Right renal cortex interstitium (tissue), 3 donors: Measurements from ENCODE around the gene GTSF1L. TPM values are rescaled to one million over a fixed set of nuclear protein-coding genes. Genes with fewer than 3 reads are reported as not detected.

Source experiments
- DNase-seq, 3 donors: peaks; one replicate each; pipeline ENCODE4 v3.0.0-alpha.2; 2013; ENCODE audit warnings: low read depth in 3 of 3, low spot score in 2 of 3
- polyA plus RNA-seq, 3 donors: library from polyadenylated mRNA; unstranded; fragments of 120-200 nt; gene quantifications; one replicate each; pipeline ENCODE4 v1.2.1, GENCODE V29; 2013; ENCODE audit not compliant: insufficient read length in 3 of 3

Gene GTSF1L
- polyA plus RNA-seq, 3 donors: not detected

GRCh38 chr20:43717616-43717995 is 9.2 kb downstream of the GTSF1L start:
- no peak for DNase-seq

DNA sequence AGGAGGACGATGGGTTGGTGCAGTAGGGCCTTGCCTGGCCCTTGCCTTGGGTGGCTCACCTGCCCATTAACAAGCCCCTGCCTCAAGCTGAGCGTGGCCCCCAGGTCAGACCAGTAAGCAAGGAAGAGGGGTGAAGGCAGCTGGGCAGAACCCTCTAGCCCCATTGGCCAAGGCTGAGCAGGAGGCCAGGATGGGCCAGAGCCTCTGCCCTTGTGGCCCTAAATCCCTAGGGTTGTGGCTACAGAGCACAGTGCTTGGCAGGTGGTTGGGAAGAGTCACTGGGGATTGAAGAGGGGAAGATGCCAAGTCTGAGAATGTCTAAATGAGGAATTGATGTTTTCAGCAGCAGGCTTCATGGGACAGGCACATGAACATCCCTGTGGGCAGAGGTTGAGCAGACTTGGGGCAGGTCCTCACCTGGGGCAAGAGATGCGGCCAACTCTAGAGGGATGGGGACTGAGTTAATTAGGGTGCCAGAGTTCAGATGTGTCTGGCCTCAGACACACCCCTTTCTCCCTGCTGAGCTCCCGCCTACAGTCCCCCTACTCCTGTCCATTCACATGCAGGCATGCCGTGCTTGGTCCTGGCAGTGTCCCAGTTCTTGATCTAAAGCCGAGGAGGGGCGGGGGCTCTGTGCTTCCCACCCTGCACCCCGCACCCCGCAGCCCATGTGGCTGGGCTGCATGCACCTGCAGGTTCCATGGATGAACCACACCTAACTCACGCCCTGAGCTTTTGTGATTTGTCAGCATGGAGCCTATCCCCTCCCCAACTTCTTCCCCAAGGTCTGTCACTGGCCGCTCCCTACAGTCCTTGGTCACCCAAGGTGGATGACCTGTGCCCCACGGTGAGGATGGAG is 9.8 kb downstream of the GTSF1L start:
- no peak for DNase-seq

DNA sequence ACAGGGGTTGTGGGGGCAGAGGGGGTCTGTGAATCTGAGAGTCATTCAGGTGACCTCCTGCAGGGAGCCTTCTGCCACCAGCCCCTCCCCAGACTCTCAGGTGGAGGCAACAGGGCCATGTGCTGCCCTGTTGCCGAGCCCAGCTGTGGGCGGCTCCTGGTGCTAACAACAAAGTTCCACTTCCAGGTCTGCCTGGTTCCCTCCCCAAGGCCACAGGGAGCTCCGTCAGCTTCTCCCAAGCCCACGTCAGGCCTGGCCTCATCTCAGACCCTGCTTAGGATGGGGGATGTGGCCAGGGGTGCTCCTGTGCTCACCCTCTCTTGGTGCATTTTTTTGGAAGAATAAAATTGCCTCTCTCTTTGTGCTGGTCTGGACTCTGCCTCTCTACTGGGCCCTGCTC is 10.7 kb downstream of the GTSF1L start:
- DNase-seq: no peak

GRCh38 chr20:43715511-43715910 is 11.3 kb downstream of the GTSF1L start:
- DNase-seq: no peak

- no peak for DNase-seq
These were observed 11.8 kb downstream of the GTSF1L start for GRCh38 chr20:43715044-43715443.

GRCh38 chr20:43711098-43711654 is 15.6 kb downstream of the GTSF1L start:
- no peak for DNase-seq

GRCh38 chr20:43710370-43711044 is 16.3 kb downstream of the GTSF1L start:
- no peak for DNase-seq

GRCh38 chr20:43702502-43702901 is 24.3 kb downstream of the GTSF1L start:
- DNase-seq: no peak

DNA sequence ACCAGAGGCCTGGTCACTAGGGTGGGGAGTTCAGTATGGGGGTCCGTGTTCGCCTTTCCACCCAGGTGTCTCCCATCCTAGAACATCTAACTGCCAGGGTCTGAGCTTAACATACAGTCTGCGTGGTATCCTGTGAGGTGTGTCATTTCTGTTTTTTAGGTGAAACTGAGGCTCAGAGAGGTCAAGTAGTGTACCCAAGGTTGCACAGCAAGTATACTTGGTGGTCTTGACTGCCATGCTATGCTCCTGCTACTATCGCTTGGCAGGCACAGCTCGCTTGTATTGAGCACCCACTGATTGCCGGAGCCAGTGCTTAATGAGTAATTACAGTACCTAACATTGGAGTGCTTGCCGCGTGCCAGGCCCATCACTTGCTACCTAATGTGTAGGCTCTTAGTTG is 26.2 kb downstream of the GTSF1L start:
- DNase-seq: no peak

GRCh38 chr20:43699941-43700565 is 26.7 kb downstream of the GTSF1L start:
- DNase-seq: no peak

GRCh38 chr20:43695571-43695970 is 31.2 kb downstream of the GTSF1L start:
- DNase-seq: no peak

- no peak for DNase-seq
These were observed 32.0 kb downstream of the GTSF1L start for GRCh38 chr20:43694763-43695162.

GRCh38 chr20:43691928-43692524 is 34.8 kb downstream of the GTSF1L start:
- no peak for DNase-seq

- no peak for DNase-seq
These were observed 35.7 kb downstream of the GTSF1L start for GRCh38 chr20:43690943-43691598.

GRCh38 chr20:43689165-43689564 is 37.6 kb downstream of the GTSF1L start:
- no peak for DNase-seq

DNA sequence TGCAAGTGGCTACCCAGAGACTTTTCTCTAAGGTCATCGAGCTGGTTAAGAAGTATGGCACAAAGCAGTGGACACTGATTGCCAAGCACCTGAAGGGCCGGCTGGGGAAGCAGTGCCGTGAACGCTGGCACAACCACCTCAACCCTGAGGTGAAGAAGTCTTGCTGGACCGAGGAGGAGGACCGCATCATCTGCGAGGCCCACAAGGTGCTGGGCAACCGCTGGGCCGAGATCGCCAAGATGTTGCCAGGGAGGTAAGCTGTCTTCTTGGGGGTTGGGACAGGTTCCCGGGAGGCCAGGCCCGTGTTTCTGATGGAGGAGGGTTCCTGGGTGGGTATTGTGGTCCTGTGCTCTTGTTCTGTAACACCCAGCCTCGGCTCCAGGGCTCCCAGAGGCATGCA is 40.0 kb downstream of the GTSF1L start:
- DNase-seq: no peak

DNA sequence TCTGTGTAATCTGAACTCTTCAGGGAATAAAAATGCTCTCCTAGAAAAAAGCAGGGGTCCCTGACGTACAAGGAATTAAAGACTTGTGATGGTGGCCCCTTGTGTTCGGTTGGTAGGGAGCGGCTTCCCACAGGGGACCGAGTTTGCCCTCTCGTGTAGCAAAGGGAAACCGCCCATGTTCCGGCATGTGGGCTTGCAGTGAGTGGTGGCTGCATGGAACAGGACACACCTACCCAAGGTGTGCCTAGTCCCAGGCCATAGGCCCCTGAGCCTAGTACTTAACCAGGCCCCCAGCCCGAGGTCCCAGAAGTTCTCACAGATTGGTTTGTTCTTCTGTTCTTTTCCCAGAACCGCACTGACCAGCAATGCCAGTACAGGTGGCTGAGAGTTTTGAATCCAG is 44.4 kb downstream of the GTSF1L start:
- no peak for DNase-seq

- DNase-seq: no peak
These were observed 44.8 kb downstream of the GTSF1L start for GRCh38 chr20:43681991-43682410.

DNA sequence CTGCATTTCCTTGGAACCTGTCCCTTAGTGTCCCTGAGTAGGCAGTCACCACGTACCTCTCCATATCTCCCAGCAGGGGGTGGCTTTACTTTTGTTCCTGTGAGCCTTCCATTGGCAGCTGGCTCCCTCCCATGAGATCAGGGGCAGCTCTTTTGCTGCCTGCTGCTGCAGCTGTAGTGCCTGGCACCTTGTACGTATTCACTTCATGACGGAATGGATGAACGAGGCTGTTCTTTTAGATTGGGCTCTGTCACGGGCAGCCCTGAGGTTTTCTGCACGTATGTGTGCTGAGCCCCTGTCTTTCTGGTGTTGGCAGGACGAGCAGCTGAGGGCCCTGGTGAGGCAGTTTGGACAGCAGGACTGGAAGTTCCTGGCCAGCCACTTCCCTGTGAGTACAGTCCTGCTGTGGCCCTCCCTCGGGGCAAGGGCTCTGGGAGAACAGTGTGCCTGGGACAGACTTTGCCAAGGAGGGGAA is 45.3 kb downstream of the GTSF1L start:
- no peak for DNase-seq

DNA sequence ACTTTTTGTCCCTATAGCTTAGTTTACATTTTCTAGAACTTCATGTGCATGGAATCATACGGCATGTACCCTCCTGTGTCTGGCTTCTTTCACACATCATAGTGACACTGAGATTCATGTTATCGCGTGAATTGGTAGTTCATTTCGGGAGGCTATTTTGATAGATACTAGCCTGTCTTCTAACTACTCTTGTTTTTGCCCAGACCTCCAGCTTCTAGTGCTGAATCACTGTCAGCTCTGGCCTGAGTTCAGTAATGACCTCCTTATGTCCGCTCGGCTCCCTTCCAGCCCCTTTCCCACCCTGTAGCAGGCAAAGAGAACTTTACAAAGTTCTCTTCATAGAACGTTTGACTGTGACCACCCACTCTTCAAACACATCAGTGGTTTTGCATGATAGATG is 45.8 kb downstream of the GTSF1L start:
- DNase-seq: no peak
